CD1c-positive myeloid dendritic cell (primary cell): ENCODE measurements around the gene MGAT4C.

Experiments
- DNase-seq: peaks from one replicate; pipeline ENCODE4 v3.0.0-alpha.2; 2016; ENCODE audit errors: extremely low spot score

MGAT4C gene

DNA sequence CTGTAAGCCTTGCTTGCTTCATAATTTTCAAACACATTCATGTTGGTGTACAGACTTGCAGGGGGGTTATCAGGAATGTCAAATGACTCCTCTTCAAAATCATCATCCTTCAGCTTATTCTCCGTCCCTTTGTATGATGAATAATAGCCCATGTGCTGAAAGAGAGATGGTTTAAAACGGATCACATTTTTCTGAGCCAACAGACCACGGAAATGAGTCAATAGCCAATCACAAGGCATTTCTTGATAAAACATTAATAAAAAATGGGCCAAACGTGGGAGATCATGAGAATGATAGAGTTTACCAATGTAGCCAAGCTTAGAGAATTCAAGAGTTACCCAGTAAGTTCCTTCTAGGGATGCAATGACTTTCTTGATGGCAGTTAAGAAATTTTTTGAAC lies 276.6 kb downstream of the MGAT4C start:
- DNase-seq, result no peak

DNA sequence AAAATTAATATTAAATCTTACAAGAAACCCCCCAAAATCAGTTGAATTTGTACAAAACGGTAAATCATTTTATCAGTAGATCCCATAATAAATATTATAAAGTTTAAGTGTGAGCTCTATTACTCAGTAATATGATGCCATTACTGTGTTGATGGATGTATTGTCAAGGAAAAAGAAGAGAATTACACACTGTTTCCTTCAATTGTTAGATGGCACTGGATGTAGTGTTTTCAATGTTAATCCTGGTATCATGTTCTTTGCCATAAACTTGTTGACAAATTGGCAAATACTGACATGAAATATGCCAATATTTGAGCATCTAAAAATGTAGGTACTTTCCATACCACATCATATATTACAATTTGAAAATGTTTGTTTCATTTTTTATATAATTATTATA lies 280.5 kb downstream of the MGAT4C start:
- DNase-seq, result no peak

DNA sequence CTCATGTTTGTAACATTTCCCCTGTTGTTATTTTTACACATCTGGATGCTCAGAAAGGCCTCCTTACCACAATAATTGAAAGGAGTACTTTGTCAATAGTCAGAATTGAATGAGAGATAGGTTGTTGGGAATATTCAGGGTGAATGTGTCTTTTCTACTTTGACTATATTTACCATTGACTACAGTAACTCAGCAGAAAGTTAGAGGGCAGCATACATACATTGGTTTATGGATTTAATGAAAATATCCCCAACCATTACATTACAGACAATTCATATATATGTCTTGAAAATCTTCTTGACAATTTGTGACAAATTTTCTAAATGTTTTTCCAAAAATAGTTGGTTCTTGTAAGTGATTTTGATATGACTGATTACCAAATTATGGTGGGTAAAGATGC lies 284.4 kb downstream of the MGAT4C start:
- no peak for DNase-seq

DNA sequence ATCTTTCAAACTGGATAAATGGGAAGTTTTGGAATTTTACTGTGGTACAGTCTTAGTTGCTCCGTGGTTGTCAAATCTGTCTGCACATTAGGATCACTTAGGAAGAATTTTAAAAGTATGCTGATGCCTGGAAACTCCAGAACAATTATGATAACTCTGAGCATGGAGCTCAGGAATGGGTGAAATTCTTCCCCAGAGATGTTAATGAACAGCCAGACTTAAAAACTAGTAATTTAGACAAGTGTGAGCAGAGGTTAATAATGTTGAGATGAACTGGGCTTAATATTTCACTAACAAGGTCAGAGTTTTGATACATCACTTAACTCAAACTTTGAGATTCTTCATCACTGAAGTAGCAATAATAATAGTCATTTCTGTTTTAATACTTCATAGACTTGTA lies 287.6 kb downstream of the MGAT4C start:
- DNase-seq, result no peak

DNA sequence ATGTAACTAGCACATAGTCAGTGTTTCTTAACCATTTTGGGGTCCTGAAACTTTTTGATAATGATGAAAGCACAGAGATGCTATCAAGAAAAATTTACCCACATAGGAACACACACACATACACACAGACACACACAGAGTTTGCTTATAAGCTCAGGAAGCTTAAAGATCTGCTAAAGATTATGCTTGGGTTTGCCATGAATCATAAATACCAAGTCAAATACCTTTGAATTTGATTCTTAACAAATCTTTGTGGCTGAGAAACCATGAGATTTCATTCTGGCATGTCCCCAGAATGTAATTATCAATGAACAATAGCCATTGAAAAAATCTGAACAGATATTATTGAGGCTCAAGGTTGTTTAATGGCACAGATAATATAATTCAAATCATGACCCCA lies 292.9 kb downstream of the MGAT4C start:
- DNase-seq, result no peak

DNA sequence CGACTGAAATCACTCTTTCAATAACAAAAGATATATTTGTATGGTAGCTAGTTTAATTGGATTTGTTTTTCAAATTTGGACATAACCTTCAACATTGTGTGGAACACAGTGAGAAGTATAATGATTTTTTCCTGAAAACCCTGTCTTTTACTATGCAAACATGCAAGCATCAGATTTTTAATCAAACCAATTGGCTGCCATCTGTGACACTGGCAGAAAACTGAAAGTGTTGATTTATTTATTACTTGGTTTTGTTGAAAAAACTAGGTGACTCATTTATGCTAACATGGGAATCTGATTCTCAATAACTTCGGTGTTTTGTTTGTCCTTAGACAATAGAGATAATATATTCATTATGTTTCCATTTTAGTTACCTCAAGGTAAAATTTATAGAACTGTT lies 300.1 kb downstream of the MGAT4C start:
- no peak for DNase-seq

DNA sequence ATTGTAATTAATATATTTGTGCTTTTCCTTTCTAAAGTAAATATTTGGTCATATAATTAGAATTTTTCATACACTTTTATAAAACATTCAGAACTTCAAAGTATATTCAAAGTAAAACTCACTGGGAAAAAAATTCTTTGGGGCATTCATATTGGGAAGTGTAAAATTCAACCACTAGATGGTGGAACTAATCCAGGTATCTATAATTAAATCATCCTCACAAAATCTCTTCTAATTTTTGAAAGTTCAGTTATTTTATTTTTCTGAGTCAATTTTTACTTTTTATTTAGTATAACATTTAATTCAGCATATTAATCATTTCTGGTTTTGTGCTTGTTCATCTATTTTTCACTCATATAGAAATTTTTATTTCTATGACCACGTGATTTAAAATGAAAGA lies 301.1 kb downstream of the MGAT4C start:
- no peak for DNase-seq

DNA sequence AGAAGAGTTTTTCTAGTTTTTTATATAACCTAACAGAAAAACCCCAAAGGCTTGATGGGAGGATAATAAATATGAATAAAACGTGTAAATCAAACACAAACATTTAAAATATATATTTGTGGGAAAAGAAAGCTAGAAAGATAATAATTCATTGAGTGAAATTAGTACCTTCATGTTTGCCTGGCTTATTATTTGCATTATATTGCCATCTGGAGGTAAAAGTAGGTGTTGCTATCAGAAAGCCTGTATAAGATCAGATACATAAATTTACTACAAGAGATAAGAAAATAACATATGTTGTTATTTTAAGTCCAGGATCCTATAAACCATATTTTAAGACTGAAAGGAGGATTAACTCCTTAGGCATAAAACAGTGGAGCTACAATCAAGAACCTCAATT lies 304.4 kb downstream of the MGAT4C start:
- no peak for DNase-seq

DNA sequence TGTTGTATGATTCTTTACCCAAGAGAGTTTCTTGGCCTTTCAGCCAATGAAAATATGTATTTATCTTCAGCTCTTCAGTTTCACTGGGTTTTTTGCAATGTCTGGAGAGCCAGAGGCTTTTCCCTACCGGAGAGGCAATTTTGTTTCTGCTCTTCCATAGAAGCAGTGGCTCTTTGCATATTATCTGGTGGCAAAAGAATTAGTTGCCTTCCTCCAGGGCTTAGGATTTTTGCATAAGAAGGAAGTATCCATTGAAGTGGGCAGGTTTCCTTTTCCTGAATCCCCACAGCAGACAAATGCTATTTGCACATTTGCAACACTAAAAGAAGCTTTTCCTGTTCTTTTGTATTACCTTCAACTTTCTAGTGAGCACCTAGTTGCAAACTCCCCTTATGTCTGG lies 306.9 kb downstream of the MGAT4C start:
- DNase-seq, result no peak

DNA sequence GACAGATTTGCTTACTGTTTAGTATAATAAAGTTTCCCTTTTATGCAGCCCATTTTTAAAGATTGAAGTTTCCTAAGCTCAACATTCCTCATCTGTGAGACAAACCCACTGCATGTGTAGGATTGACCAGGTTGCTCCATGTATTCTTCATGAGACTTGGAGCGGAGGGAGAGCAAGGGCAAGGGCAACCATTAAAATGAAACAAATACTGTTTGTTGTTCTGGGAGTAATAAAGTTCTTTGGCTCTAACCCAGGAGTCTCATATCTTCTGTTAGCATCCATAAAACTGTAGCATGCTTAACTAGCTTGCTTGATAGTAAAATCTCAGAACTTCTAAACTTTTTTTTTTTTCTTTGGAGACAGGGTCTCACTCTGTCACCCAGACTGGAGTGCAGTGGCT lies 307.9 kb downstream of the MGAT4C start:
- DNase-seq, result no peak

DNA sequence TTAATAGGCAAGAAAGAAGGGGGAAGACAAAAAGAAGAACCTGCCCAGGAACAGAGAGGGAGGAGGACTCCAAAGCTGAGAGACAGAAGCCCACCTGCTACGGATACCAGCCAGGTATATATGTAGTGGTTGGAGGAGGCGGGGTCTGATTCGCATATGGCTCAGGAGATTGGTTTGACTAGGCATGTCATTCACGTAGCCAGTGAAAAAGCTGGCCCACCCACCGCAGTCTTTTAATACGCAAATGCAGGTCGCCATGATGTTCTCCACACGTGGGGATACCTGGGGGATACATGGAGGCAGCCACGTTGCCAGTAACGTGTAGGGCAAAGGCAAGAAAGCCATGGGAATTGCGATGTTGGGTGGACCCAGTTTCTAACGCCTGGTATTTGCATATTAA lies 308.9 kb downstream of the MGAT4C start:
- DNase-seq, result no peak

DNA sequence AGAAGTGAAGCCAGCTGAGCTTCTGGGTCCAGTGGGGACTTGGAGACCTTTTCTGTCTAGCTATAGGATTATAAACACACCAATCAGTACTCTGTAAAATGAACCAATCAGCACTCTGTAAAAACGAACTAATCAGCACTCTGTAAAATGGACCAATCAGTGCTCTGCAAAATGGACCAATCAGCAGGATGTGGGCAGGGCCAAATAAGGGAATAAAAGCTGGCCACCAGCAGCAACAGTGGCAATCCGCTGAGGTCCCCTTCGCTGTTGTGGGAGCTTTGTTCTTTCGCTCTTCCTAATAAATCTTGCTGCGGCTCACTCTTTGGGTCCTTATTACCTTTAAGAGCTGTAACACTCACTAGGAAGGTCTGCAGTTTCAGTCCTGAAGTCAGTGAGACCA lies 309.8 kb downstream of the MGAT4C start:
- no peak for DNase-seq

DNA sequence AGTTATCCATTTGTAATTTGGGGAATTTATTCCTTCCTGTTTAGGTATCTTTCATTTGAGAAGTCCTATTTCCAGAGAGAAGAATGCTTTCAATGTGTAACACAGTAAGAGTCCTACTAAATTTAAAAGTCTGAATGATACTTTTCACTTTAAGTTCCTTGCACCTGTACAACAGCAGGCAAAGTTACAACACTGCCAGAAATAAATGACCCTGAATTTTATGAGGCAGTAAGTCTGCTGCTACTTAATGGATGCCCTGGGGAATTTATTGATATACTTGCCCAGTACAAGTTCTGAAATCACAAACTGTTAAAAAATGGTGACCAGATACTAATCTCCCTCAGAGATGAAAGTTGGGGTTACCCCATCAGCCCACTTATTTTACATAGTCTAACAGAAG lies 329.0 kb downstream of the MGAT4C start:
- DNase-seq, result no peak

DNA sequence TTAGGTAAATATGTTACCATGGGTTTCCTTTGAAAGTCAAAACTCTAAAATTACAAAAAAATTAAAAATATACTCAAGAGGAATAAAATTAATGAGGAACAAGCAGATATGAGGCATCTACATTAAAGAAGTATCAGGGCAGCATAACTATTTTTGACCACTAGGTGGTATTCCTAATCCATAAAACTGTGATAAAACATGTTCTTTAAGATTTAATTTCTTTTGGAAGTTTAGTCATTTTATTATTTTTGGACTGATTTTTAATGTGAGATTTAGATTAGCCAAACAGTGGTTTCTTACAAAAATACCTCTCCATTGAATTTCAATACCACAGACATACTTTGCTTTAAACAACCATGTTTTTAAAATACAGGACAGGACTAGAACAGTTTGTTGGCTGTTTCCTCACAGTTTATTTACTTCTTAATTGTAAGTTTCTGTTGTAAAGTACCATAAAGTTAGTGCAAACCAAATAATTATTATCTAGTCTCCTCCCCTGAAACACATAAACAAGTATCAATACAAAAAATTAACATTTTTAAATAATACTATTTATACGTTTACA lies 332.3 kb downstream of the MGAT4C start:
- DNase-seq, result no peak

DNA sequence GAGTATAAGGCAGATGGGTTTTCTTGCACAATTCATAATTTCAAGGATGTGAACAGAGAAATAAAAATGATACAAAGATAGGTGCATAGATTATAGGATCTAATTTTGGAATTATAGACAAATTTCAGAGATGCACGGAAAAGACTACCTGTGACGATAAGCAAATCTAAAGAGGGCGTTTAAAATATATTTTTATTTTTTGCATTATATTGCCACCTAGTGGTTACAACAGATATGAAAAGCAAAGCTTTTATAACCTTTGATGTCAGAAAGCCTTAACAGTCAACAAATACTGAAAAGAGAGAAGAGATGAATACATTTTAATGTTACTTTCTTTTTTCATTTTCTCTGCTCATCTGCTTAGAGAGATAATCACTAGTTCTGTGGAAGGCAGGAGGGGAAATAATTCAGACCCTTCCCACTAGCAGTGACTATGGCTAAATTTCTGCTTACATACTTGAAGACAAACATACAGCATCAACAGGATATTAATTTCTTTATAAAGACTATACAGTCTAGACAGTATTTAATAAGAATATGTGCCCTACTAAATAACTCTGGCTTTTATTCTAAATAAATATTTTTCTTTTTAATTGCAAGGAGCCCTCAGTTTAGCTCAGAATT lies 335.8 kb downstream of the MGAT4C start:
- DNase-seq, result peak; percentile 43
